Measurements from ENCODE around the gene LRP1. TPM values are rescaled to one million over a fixed set of nuclear protein-coding genes. Genes with fewer than 3 reads are reported as not detected.
A peak's percentile ranks its signal among the peaks of the same experiment; 100 is the strongest.

Gene LRP1
- total and polyA plus RNA-seq, 2 of the 13 experiments (the other 11 are each of a cell fraction or from before 2014, with no cell fraction given) = 14.7 to 30.8 TPM

DNA sequence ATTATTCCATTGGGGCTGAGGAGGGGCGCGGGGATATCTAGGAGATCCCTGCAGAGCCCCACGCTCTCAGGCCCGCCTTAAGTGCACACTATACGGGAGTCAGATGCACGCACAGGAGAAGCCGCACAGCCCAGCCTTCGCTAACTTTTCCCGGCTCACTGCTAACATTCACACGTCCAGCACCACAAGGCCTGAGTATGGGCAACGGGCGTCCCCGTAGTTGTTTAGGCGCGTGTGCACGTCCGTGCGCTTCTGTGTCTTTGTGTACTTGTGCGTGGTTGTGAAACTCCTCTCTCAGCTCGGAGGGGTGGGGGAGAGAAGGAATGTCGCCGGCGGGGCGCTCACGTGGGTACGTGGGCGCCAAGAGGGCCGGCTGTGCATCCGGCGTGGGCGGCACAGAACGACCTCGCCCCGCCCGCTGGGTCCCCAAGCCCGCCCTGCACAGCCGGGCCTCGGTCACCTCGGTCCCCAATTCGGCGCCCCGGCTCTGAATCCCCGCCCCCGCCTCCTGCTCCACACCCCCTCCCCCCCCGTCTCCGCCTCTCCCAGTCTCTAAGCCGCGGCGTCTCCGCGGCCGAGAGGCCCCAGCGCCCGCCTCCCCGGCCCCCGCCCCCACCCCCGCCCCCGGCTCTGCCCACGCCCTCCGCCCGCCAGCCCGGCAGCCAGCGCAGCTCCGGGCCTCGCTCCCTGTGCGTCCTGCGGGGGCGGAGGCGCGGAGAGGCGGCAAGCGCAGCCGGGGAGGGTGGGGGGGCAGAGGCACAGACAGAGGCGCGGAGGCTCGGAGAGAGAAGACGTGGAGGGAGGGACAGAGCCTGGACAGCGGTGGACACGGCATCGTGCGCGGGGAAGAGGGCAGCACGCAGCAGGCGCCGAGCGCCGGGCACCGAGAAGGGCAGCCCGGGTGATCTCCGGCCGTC, 39.7 kb upstream of the LRP1 start, which contains the start of gene NAB2 (continued):
- TF ChIP-seq ZNF143 (CRISPR knock-in tag; IDR thresholded peaks at IDR 0.05) (peak; percentile 42; the same call in 1 of the 2 replicates), PHF21A (CRISPR knock-in tag; IDR thresholded peaks at IDR 0.05) (peak; percentile 73; the same call in 1 of the 2 replicates), KAT7 (CRISPR knock-in tag; IDR thresholded peaks at IDR 0.05; ENCODE audit: borderline replicate concordance) (no peak; the same call in 1 of the 2 replicates), ZFP91 (CRISPR knock-in tag; IDR thresholded peaks at IDR 0.05; ENCODE audit: borderline replicate concordance) (peak; percentile 71), GATAD1 (CRISPR knock-in tag; IDR thresholded peaks at IDR 0.05) (peak; percentile 61), CENPX (CRISPR knock-in tag; IDR thresholded peaks at IDR 0.05) (no peak), CHD4 (IDR thresholded peaks at IDR 0.05; ENCODE audit: borderline replicate concordance, low read length) (no peak), ATF7 (IDR thresholded peaks at IDR 0.05) (no peak), ATF7 (CRISPR knock-in tag; IDR thresholded peaks at IDR 0.05) (peak; percentile 39; the same call in 1 of the 2 replicates), ELF3 (CRISPR knock-in tag; IDR thresholded peaks at IDR 0.05) (0 out of 2 replicates have a peak, but pooled peaks have one; percentile 37), ZNF761 (CRISPR knock-in tag; conservative IDR thresholded peaks at IDR 0.05) (peak; percentile 32; the same call in 1 of the 2 replicates), FOXO1 (CRISPR knock-in tag; IDR thresholded peaks at IDR 0.05) (peak; percentile 75), ZNF136 (CRISPR knock-in tag; IDR thresholded peaks at IDR 0.05; ENCODE audit: low read depth) (no peak), ZNF724P (CRISPR knock-in tag; IDR thresholded peaks at IDR 0.05; ENCODE audit: borderline replicate concordance) (no peak), SMAD1 (CRISPR knock-in tag; IDR thresholded peaks at IDR 0.05; ENCODE audit: borderline replicate concordance, low read depth) (0 out of 2 replicates have a peak, but pooled peaks have one; percentile 34), TP53 (CRISPR knock-in tag; conservative IDR thresholded peaks at IDR 0.05) (0 out of 2 replicates have a peak, but pooled peaks have one; percentile 62), ZNF317 (CRISPR knock-in tag; IDR thresholded peaks at IDR 0.05) (0 out of 2 replicates have a peak, but pooled peaks have one; percentile 7), ZFP90 (CRISPR knock-in tag; IDR thresholded peaks at IDR 0.05; ENCODE audit: borderline replicate concordance) (no peak; the same call in none of the 2 replicates), GFI1 (CRISPR knock-in tag; IDR thresholded peaks at IDR 0.05; ENCODE audit: borderline replicate concordance) (peak; percentile 15; the same call in 1 of the 2 replicates), ZNF746 (CRISPR knock-in tag; IDR thresholded peaks at IDR 0.05) (peak; percentile 80), ZNF740 (CRISPR knock-in tag; IDR thresholded peaks at IDR 0.05) (peak; percentile 96), PHB2 (IDR thresholded peaks at IDR 0.05; ENCODE audit: partially characterized antibody) (no peak), REPIN1 (CRISPR knock-in tag; IDR thresholded peaks at IDR 0.05; ENCODE audit: borderline replicate concordance, low read depth) (no peak), KLF15 (CRISPR knock-in tag; IDR thresholded peaks at IDR 0.05; ENCODE audit: borderline replicate concordance) (no peak), ZFY (CRISPR knock-in tag; IDR thresholded peaks at IDR 0.05) (peak; percentile 78; the same call in 1 of the 2 replicates), ETV6 (CRISPR knock-in tag; conservative IDR thresholded peaks at IDR 0.05) (peak; percentile 69; the same call in 1 of the 2 replicates)
- TF ChIP-seq, protein P1, sequence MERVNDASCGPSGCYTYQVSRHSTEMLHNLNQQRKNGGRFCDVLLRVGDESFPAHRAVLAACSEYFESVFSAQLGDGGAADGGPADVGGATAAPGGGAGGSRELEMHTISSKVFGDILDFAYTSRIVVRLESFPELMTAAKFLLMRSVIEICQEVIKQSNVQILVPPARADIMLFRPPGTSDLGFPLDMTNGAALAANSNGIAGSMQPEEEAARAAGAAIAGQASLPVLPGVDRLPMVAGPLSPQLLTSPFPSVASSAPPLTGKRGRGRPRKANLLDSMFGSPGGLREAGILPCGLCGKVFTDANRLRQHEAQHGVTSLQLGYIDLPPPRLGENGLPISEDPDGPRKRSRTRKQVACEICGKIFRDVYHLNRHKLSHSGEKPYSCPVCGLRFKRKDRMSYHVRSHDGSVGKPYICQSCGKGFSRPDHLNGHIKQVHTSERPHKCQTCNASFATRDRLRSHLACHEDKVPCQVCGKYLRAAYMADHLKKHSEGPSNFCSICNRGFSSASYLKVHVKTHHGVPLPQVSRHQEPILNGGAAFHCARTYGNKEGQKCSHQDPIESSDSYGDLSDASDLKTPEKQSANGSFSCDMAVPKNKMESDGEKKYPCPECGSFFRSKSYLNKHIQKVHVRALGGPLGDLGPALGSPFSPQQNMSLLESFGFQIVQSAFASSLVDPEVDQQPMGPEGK (CRISPR knock-in tag; IDR thresholded peaks at IDR 0.05) = peak; percentile 90

Data from HepG2 (cell line).